ENCODE results near the gene EHMT1. TPM values are rescaled to one million over a fixed set of nuclear protein-coding genes. Genes with fewer than 3 reads are reported as not detected.
"Not testable (repeated sequence)": the region's sequence is repeated elsewhere in the genome, so short reads cannot be mapped to it uniquely, and the experiment has no call there.

EHMT1 gene
- total RNA-seq, 4 donors from 2014 or later, result 77.1 to 149 (median 86.6) TPM

DNA sequence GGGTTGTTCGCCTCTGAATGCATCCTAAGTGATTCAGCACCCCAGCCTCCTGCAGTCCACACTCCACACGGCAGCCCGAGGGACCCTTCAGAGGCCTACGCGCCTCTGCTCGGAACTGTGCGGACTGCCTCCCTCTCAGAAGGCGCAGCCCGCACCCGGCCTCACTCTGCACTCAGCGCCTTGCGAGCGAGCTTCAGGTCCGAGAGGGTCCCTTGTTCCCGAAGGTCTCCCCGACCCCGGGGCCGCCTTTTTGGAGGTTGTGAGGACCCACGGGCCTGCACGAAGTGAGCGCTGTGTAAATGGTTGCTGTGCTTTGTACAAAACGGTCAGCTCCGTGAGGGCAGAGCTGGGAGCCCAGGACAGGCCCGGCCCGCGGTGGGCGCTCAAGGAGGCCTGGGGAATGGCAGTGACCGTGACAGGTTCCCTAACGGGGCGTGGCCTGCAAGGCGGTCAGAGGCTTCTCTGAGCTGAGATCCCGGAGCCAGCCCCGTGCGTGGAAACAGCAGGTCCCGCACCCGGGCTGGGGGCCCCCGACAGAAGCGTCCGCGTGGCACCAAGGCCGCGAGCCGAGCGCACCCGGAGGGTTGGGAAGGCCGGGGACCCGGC lies 258.1 kb downstream of the EHMT1 start:
- 86% methylated on average over 19 of the region's 47 CpGs for WGBS
- H3K27me3 ChIP-seq, result peaks cover 74% of the 10 kb centered on the region

DNA sequence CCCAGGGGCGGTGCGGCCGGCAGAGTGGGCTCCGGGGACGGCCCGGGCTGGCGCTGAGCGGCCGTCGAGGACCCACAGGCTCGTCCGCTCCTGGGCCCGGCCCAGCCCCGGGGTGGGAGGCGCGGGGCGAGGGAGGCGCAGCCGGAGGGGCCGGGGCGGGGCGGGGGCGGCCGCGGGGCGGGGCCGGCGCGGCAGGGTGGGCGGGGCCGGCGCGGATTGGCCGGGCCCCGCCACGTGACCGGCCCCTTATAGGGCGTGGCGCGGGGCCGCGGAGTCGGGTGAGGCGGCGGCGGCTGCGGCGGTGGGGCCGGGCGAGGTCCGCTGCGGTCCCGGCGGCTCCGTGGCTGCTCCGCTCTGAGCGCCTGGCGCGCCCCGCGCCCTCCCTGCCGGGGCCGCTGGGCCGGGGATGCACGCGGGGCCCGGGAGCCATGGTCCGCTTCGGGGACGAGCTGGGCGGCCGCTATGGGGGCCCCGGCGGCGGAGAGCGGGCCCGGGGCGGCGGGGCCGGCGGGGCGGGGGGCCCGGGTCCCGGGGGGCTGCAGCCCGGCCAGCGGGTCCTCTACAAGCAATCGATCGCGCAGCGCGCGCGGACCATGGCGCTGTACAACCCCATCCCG lies 258.8 kb downstream of the EHMT1 start, which contains the start of gene CACNA1B:
Gene CACNA1B (plus strand): TSS at position 277 of the 617 bp plus-strand sequence. CDS start 152 bp downstream, at position 429.
- not testable (repeated sequence) for H3K4me1 ChIP-seq; DNase-seq (ENCODE audit: low spot score in 2 of 2); H3K9me3 ChIP-seq; H3K36me3 ChIP-seq; H3K27ac ChIP-seq
- Histone ChIP-seq H3K27me3 (peaks cover 78% of the 10 kb centered on the region), H3K4me3 (peak within 1 kb of the TSS; percentile 30)
- 13% methylated on average over 19 of the region's 95 CpGs for WGBS

More for the DNA sequence above, 258.1 kb downstream of the EHMT1 start:
- Histone ChIP-seq H3K4me3 (no peak overlapping the region), H3K36me3 (no peaks in the 10 kb centered on the region), H3K4me1 (peaks cover 9% of the 10 kb centered on the region), H3K27ac (no peak overlapping the region), H3K9me3 (no peaks in the 10 kb centered on the region)
- DNase-seq (ENCODE audit: low spot score in 2 of 2), result no peak
- no peak for TF ChIP-seq POLR2AphosphoS5 (IDR thresholded peaks at IDR 0.05)
- TF ChIP-seq, protein P1, sequence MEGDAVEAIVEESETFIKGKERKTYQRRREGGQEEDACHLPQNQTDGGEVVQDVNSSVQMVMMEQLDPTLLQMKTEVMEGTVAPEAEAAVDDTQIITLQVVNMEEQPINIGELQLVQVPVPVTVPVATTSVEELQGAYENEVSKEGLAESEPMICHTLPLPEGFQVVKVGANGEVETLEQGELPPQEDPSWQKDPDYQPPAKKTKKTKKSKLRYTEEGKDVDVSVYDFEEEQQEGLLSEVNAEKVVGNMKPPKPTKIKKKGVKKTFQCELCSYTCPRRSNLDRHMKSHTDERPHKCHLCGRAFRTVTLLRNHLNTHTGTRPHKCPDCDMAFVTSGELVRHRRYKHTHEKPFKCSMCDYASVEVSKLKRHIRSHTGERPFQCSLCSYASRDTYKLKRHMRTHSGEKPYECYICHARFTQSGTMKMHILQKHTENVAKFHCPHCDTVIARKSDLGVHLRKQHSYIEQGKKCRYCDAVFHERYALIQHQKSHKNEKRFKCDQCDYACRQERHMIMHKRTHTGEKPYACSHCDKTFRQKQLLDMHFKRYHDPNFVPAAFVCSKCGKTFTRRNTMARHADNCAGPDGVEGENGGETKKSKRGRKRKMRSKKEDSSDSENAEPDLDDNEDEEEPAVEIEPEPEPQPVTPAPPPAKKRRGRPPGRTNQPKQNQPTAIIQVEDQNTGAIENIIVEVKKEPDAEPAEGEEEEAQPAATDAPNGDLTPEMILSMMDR (IDR thresholded peaks at IDR 0.05), result no peak

DNA sequence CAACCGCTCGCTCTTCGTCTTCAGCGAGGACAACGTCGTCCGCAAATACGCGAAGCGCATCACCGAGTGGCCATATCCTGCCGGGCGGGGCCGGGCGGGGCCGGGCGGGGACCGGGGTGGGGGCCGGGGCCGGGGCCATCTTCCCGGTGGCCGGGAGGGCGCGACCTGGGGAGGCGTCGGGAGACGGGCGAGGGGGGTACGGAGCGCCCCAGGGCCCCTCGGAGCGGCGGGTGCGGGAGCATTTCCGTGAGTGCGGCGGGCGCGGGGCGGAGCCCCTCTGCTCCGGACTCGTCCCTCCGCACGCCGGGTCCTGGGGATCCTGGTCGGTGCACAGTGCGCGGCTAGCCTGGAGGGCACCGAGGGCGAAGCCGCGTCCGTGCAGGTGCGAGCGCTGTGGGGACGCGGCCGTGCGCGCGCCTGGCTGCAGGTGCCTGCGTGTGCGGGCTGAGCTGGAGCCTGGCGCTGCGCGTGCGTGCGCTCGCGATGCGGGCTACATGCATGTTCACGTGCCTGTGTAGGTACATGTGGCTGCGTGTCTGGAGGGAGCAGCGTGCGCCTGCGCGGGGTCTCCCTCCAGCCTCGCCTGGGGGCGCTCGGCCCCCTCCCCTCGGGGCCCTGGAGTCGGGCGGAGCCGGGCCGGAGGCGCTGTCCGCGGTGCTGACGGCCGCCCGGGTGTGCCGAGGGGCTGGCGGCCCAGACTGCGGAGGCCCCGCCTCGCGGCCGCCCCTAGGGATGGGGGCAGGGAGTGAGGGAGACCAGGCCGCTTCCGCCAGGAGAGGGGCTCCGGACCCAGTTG lies 259.5 kb downstream of the EHMT1 start:
- no CpG with 5 or more reads among the region's 101 CpGs for WGBS
- H3K27ac ChIP-seq, result no peak overlapping the region
- peak overlapping the region; percentile 30 for H3K4me3 ChIP-seq
- H3K4me1 ChIP-seq, result peaks cover 9% of the 10 kb centered on the region
- TF ChIP-seq EP300 (IDR thresholded peaks at IDR 0.05) (no peak), POLR2A (IDR thresholded peaks at IDR 0.05) (no peak)
- TF ChIP-seq, protein P1 (IDR thresholded peaks at IDR 0.05), result no peak
- H3K36me3 ChIP-seq, result no peaks in the 10 kb centered on the region
- H3K9me3 ChIP-seq, result no peaks in the 10 kb centered on the region
- DNase-seq (ENCODE audit: low spot score in 2 of 2), result no peak
- peaks cover 74% of the 10 kb centered on the region for H3K27me3 ChIP-seq

DNA sequence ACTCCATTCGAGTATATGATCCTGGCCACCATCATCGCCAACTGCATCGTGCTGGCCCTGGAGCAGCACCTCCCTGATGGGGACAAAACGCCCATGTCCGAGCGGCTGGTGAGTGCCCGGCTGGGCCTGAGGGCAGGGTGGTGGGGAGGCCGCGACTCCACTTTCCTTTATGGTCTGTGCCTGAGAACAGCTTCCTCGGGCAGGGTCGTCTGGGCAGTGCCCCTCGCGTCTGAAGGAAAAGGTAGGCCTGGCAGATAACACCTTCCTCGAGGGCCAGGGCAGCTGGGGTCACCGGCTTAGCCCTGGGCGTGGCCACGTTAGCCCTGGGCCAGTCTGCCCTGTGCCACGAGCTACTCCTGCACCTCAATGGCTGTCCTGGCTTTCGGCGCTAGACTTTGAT lies 260.2 kb downstream of the EHMT1 start:
- WGBS, result 90% methylated on average over 15 of the region's 20 CpGs
- DNase-seq (ENCODE audit: low spot score in 2 of 2), result no peak
- peaks cover 73% of the 10 kb centered on the region for H3K27me3 ChIP-seq
- TF ChIP-seq POLR2AphosphoS5 (IDR thresholded peaks at IDR 0.05) (no peak), POLR2A (IDR thresholded peaks at IDR 0.05) (no peak), EP300 (IDR thresholded peaks at IDR 0.05) (no peak)
- TF ChIP-seq, protein P1 (IDR thresholded peaks at IDR 0.05), result no peak
- H3K27ac ChIP-seq, result no peak overlapping the region
- no peaks in the 10 kb centered on the region for H3K36me3 ChIP-seq
- H3K4me3 ChIP-seq, result no peak overlapping the region
- peaks cover 9% of the 10 kb centered on the region for H3K4me1 ChIP-seq
- H3K9me3 ChIP-seq, result no peaks in the 10 kb centered on the region

DNA sequence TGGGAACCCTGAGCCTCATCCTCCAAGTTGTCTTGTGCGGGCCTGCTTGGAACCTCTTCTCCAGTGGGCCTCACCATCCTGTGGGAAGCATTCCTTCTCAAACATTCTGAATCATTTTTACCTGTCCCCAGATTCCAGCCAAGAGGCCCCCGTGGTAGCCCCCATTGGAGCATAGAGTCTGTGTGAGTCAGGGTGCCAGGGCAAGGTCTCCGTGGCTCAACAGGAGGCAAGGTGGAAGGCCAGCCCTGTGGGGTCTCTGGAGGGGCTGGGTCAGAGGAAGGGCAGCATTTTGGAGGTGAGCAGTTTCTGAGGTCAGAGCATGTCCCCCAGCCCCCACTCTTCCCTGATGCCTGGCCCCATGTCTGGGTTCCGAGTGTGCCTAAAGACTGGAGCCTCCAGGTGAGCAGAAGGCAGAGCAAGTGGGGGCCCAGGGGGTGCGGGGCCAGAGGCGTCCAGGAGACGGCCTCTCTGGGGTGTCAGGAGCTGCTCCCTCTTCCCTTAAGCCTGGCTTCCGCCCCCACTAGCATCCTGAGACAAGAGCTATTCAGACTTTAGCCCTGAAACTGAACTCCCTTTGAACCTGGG lies 260.9 kb downstream of the EHMT1 start:
- TF ChIP-seq EP300 (IDR thresholded peaks at IDR 0.05) (no peak), POLR2A (IDR thresholded peaks at IDR 0.05) (no peak), POLR2AphosphoS5 (IDR thresholded peaks at IDR 0.05) (no peak)
- TF ChIP-seq, protein P1 (IDR thresholded peaks at IDR 0.05), result no peak
- no peak for DNase-seq (ENCODE audit: low spot score in 2 of 2)

More for the DNA sequence above, 260.9 kb downstream of the EHMT1 start:
- Histone ChIP-seq H3K4me3 (no peak overlapping the region), H3K27me3 (peaks cover 73% of the 10 kb centered on the region), H3K27ac (no peak overlapping the region), H3K4me1 (peaks cover 9% of the 10 kb centered on the region), H3K36me3 (no peaks in the 10 kb centered on the region), H3K9me3 (no peaks in the 10 kb centered on the region)
- no CpG with 5 or more reads among the region's 8 CpGs for WGBS
